Measurements from ENCODE around the gene TSEN34.

DNA sequence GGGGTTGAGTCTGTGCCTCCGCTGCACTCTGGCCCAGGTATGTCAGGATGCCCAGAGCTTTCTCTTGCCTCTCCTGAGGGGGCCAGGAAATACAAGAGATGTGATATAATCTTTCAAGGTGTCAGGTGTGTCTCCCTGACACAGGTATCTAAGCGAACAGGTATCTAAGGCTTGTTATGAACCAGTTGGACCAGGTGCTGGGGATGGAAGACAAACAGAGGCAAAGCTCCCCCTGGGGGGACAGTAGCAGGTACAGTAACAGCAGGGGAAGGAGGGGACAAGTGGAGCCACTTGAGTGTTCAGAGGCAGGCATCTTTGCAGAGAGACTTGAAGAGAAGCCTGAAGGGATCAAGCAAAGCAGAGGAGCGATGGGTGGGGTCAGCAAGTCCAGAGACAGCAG lies 34.2 kb upstream of the TSEN34 start:
- TF ChIP-seq, protein P1, sequence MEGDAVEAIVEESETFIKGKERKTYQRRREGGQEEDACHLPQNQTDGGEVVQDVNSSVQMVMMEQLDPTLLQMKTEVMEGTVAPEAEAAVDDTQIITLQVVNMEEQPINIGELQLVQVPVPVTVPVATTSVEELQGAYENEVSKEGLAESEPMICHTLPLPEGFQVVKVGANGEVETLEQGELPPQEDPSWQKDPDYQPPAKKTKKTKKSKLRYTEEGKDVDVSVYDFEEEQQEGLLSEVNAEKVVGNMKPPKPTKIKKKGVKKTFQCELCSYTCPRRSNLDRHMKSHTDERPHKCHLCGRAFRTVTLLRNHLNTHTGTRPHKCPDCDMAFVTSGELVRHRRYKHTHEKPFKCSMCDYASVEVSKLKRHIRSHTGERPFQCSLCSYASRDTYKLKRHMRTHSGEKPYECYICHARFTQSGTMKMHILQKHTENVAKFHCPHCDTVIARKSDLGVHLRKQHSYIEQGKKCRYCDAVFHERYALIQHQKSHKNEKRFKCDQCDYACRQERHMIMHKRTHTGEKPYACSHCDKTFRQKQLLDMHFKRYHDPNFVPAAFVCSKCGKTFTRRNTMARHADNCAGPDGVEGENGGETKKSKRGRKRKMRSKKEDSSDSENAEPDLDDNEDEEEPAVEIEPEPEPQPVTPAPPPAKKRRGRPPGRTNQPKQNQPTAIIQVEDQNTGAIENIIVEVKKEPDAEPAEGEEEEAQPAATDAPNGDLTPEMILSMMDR (IDR thresholded peaks at IDR 0.05 in 4 of 5, conservative IDR thresholded peaks at IDR 0.05 in 1 of 5) = no peak
- no peak for TF ChIP-seq POLR2A (IDR thresholded peaks at IDR 0.05)
